Right lobe of liver (tissue), 6 donors: ENCODE measurements around the gene BANP. TPM values are rescaled to one million over a fixed set of nuclear protein-coding genes. Genes with fewer than 3 reads are reported as not detected.
"Not testable (repeated sequence)": the region's sequence is repeated elsewhere in the genome, so short reads cannot be mapped to it uniquely, and the experiment has no call there.

Source experiments
- ATAC-seq, 4 donors: fragments of 200-7000 bp; cut with Tn5 transposase; one replicate each; pipeline ENCODE4 v1.9.1; 2020; ENCODE audit warnings: mild to moderate bottlenecking in 4 of 4, moderate library complexity in 4 of 4
- DNase-seq, 3 donors: peaks; one replicate each; pipeline ENCODE4 v3.0.0-alpha.2; 2020
- H3K27ac ChIP-seq, 3 donors: fragments of 200-600 bp; one replicate each; pipeline ENCODE4 v1.8.0; 2022
- H3K27me3 ChIP-seq, 2 donors: fragments of 200-600 bp; one replicate each; pipeline ENCODE4 v1.8.0; 2022
- H3K36me3 ChIP-seq, 4 donors: fragments of 200-600 bp; sonication (generic) in 1 of 4; one replicate each; pipeline versions ENCODE4 v1.5.1 to v1.8.0; 2017 to 2022; ENCODE audit warnings: control low read depth in 1 of 4
- H3K4me1 ChIP-seq, 4 donors: fragments of 200-600 bp; sonication (generic) in 1 of 4; one replicate each; pipeline versions ENCODE4 v1.5.1 to v1.8.0; 2017 to 2022; ENCODE audit warnings: control low read depth in 1 of 4
- H3K4me3 ChIP-seq, 3 donors: fragments of 200-600 bp; one replicate each; pipeline ENCODE4 v1.8.0; 2022
- H3K9me3 ChIP-seq, 4 donors: fragments of 200-600 bp; sonication (generic) in 1 of 4; one replicate each; pipeline versions ENCODE4 v1.5.1 to v1.8.0; 2017 to 2022; ENCODE audit warnings: control low read depth in 1 of 4
- CTCF ChIP-seq, 4 donors: fragments of 200-600 bp in 3 of 4; fragments of 450-650 bp in 1 of 4; IDR thresholded peaks; one replicate each; pipeline versions ENCODE4 v1.5.1 to v1.8.0; 2016 to 2022; ENCODE audit warnings: antibody characterized with exemption in 4 of 4, mild to moderate bottlenecking in 2 of 4
- POLR2A ChIP-seq: fragments of 450-650 bp; IDR thresholded peaks from one replicate; pipeline ENCODE4 v1.6.1; 2017; ENCODE audit warnings: antibody characterized with exemption, mild to moderate bottlenecking
- WGBS: methylation state at CpG from one replicate; pipeline ENCODE4 v1.1.6; 2018; ENCODE audit warnings: low coverage, low lambda C conversion rate; ENCODE audit not compliant: insufficient coverage; ENCODE audit errors: missing lambda C conversion rate; 5-methylcytosine and 5-hydroxymethylcytosine counted together
- intact Hi-C, 2 donors: fragments of 100-400 bp; cut with DNase I; formaldehyde crosslinking; loops; one replicate each; pipeline versions ENCODE4 v1.11.2 to v1.14.1; 2022
- total RNA-seq, 6 experiments: library from RNA; depleted of rRNA in 2 of 6; stranded (reverse); fragments of >200 nt in 2 of 6; fragmentation: NEBNext Ultra II Directional in 3 of 6; extraction: Animal tissue kit (Norgen Biotek cat#: 25700) in 3 of 6; gene quantifications; one replicate each; pipeline versions ENCODE4 v1.1.0 to v1.2.4, GENCODE V29; 2016 to 2023
- donor health status: DM: no; HTN: yes; CAD: no.
- donor health status: DM: no; HTN: no; CAD: no.
- donor health status: DM: no; HTN: no; CAD: no.
- donor health status: DM: no; HTN: yes; CAD: no.
- donor health status: DM: no; HTN: yes; CAD: no.

The BANP gene
- total RNA-seq, 6 experiments from 2014 or later: 11.2 to 20.7 (median 18.8) TPM

- H3K4me3 ChIP-seq: no peak overlapping the region
- no peak overlapping the region for H3K27ac ChIP-seq
- no peaks in the 10 kb centered on the region for H3K27me3 ChIP-seq
- peak in 1 of 3 donors; percentile 43 for DNase-seq
- intact Hi-C loops: no loop called here
- H3K9me3 ChIP-seq: no peaks in the 10 kb centered on the region
- TF ChIP-seq CTCF (IDR thresholded peaks at IDR 0.05): no peak
- TF ChIP-seq POLR2A: no peak
- WGBS: no CpG with 5 or more reads among the region's 23 CpGs
- no peak for ATAC-seq
- H3K36me3 ChIP-seq: peaks cover 0 to 28% (median 0%) of the 10 kb centered on the region in 4 donors
- H3K4me1 ChIP-seq: no peaks in the 10 kb centered on the region
Observed at GRCh38 chr16:88072571-88073001, 121.4 kb downstream of the BANP start.

GRCh38 chr16:88073201-88073721, 122.0 kb downstream of the BANP start:
- no CpG with 5 or more reads among the region's 36 CpGs for WGBS
- no peak overlapping the region for H3K27ac ChIP-seq
- peak in 1 of 3 donors; percentile 37 for DNase-seq

GRCh38 chr16:88074041-88074440, 122.8 kb downstream of the BANP start:
- H3K4me1 ChIP-seq: no peaks in the 10 kb centered on the region
- DNase-seq (peak in 1 of 3 donors; percentile 29), ATAC-seq (no peak)
- no peak overlapping the region for H3K27ac ChIP-seq
- no peak overlapping the region for H3K4me3 ChIP-seq
- no peaks in the 10 kb centered on the region for H3K9me3 ChIP-seq
- TF ChIP-seq POLR2A: no peak
- no peak for TF ChIP-seq CTCF (IDR thresholded peaks at IDR 0.05)
- H3K27me3 ChIP-seq: no peaks in the 10 kb centered on the region
- intact Hi-C loops: no loop called here
- WGBS: no CpG with 5 or more reads among the region's 6 CpGs
- H3K36me3 ChIP-seq: peaks cover 0 to 28% (median 0%) of the 10 kb centered on the region in 4 donors

More at GRCh38 chr16:88073201-88073721, 122.0 kb downstream of the BANP start:
- H3K9me3 ChIP-seq: no peaks in the 10 kb centered on the region
- intact Hi-C loops: no loop called here
- TF ChIP-seq POLR2A (no peak), CTCF (IDR thresholded peaks at IDR 0.05) (no peak)
- no peaks in the 10 kb centered on the region for H3K27me3 ChIP-seq
- peaks cover 0 to 28% (median 0%) of the 10 kb centered on the region in 4 donors for H3K36me3 ChIP-seq
- no peaks in the 10 kb centered on the region for H3K4me1 ChIP-seq
- no peak overlapping the region for H3K4me3 ChIP-seq
- ATAC-seq: no peak

GRCh38 chr16:88076211-88076931, 125.1 kb downstream of the BANP start:
- Histone ChIP-seq H3K27me3 (no peaks in the 10 kb centered on the region), H3K27ac (no peak overlapping the region), H3K36me3 (peaks cover 0 to 18% (median 0%) of the 10 kb centered on the region in 4 donors), H3K4me1 (no peaks in the 10 kb centered on the region), H3K4me3 (no peak overlapping the region), H3K9me3 (no peaks in the 10 kb centered on the region)
- 96% methylated on average over 25 of the region's 57 CpGs for WGBS
- no peak for ATAC-seq
- intact Hi-C loops: no loop called here
- TF ChIP-seq POLR2A (no peak), CTCF (IDR thresholded peaks at IDR 0.05) (no peak)
- DNase-seq: peak in 1 of 3 donors; percentile 51

- intact Hi-C loops: not testable (repeated sequence)
- peaks cover 0 to 17% (median 0%) of the 10 kb centered on the region in 4 donors for H3K36me3 ChIP-seq
Observed at GRCh38 chr16:88076932-88077320, 125.7 kb downstream of the BANP start.

More at GRCh38 chr16:88076932-88077320, 125.7 kb downstream of the BANP start:
- not testable (repeated sequence) for H3K4me3 ChIP-seq, ATAC-seq, H3K27ac ChIP-seq, H3K27me3 ChIP-seq, H3K4me1 ChIP-seq, DNase-seq, H3K9me3 ChIP-seq
- 93% methylated on average over 4 of the region's 5 CpGs for WGBS
